SK-N-SH (cell line): ENCODE measurements around the gene LDAF1. TPM values are rescaled to one million over a fixed set of nuclear protein-coding genes. Genes with fewer than 3 reads are reported as not detected.
A peak's percentile ranks its signal among the peaks of the same experiment; 100 is the strongest.

ENCODE experiments used
- CTCF ChIA-PET: fragments of 300-600, 350-600 bp; formaldehyde crosslinking; extraction: SDS; loops from one replicate; lab custom pipeline; 2021; lab: Yijun Ruan, JAX
- POLR2A ChIA-PET: fragments of 350-600 bp; sonication (Branson Sonifier 250); formaldehyde crosslinking; extraction: SDS; loops from one replicate; lab custom pipeline; 2020; ENCODE audit warnings: antibody characterized with exemption, inconsistent platforms; lab: Yijun Ruan, JAX
- DNase-seq: peaks from one replicate; pipeline ENCODE4 v3.0.0; 2012
- H2AFZ ChIP-seq: fragments of 200-600 bp; sonication (generic); 2 replicates; pipeline ENCODE4 v1.8.1; 2016; ENCODE audit warnings: antibody characterized with exemption, mild to moderate bottlenecking, low read depth
- H3F3A ChIP-seq: fragments of 200-600 bp; sonication (generic); replicated peaks from 2 replicates; pipeline ENCODE3; 2016; ENCODE audit warnings: antibody characterized with exemption, mild to moderate bottlenecking; ENCODE audit not compliant: insufficient read depth
- H3K27ac ChIP-seq, 2 experiments: fragments of 200-500 bp in 1 of 2; fragments of 200-600 bp in 1 of 2; sonication (Bioruptor generic) in 1 of 2; sonication (generic), shearing (Covaris generic) in 1 of 2; 2 replicates each; pipeline versions ENCODE4 v1.5.1 to v1.6.1; 2014 to 2016; ENCODE audit warnings: low read depth in 2 of 2, inconsistent platforms in 1 of 2, low read length in 1 of 2, mild to moderate bottlenecking in 1 of 2, mixed read lengths in 1 of 2
- H3K27me3 ChIP-seq: fragments of 200-600 bp; sonication (generic), shearing (Covaris generic); 2 replicates; pipeline ENCODE4 v1.6.1; 2016; ENCODE audit warnings: mixed run types; ENCODE audit not compliant: insufficient read depth
- H3K36me3 ChIP-seq, 2 experiments: fragments of 200-500 bp in 1 of 2; fragments of 200-600 bp in 1 of 2; sonication (Bioruptor generic) in 1 of 2; sonication (generic) in 1 of 2; replicated peaks in 1 of 2; 2 replicates each; pipeline versions ENCODE3 to v1.5.1; 2014 to 2016; ENCODE audit warnings: low read length in 1 of 2, mild to moderate bottlenecking in 1 of 2; ENCODE audit not compliant: insufficient read depth in 2 of 2, control insufficient read depth in 1 of 2
- H3K4me1 ChIP-seq, 2 experiments: fragments of 200-500 bp in 1 of 2; fragments of 200-600 bp in 1 of 2; sonication (Bioruptor generic) in 1 of 2; sonication (generic), shearing (Covaris generic) in 1 of 2; 2 replicates each; pipeline versions ENCODE4 v1.5.1 to v1.6.1; 2014 to 2016; ENCODE audit warnings: low read depth in 1 of 2, low read length in 1 of 2, mixed run types in 1 of 2; ENCODE audit not compliant: insufficient read depth in 2 of 2, control insufficient read depth in 1 of 2
- H3K4me2 ChIP-seq: fragments of 200-600 bp; sonication (generic), shearing (Covaris generic); 2 replicates; pipeline ENCODE4 v1.6.1; 2017; ENCODE audit warnings: mixed run types
- H3K4me3 ChIP-seq, 2 experiments: fragments of 200-500 bp in 1 of 2; fragments of 200-600 bp in 1 of 2; sonication (Bioruptor generic) in 1 of 2; sonication (generic), shearing (Covaris generic) in 1 of 2; 2 replicates each; pipeline versions ENCODE4 v1.5.1 to v1.8.1; 2014 to 2016; ENCODE audit warnings: low read depth in 2 of 2, inconsistent platforms in 1 of 2, low read length in 1 of 2, mild to moderate bottlenecking in 1 of 2, mixed read lengths in 1 of 2, moderate library complexity in 1 of 2
- H3K79me2 ChIP-seq: fragments of 200-600 bp; sonication (generic); 2 replicates; pipeline ENCODE4 v1.8.1; 2017; ENCODE audit warnings: mild to moderate bottlenecking; ENCODE audit not compliant: insufficient read depth
- H3K9ac ChIP-seq: fragments of 200-600 bp; sonication (generic); 2 replicates; pipeline ENCODE4 v1.6.1; 2017; ENCODE audit warnings: mixed run types
- H3K9me2 ChIP-seq: fragments of 200-600 bp; sonication (generic); 2 replicates; pipeline ENCODE4 v1.6.1; 2017; ENCODE audit warnings: mixed run types
- H3K9me3 ChIP-seq: fragments of 200-600 bp; sonication (generic); 2 replicates; pipeline ENCODE4 v1.6.1; 2017; ENCODE audit warnings: mixed run types, mild to moderate bottlenecking, moderate library complexity
- H4K20me1 ChIP-seq: fragments of 200-600 bp; sonication (generic); 2 replicates; pipeline ENCODE4 v1.6.1; 2017; ENCODE audit warnings: mild to moderate bottlenecking, mixed run types; ENCODE audit not compliant: insufficient read depth
- ELF1 ChIP-seq: IDR thresholded peaks from 2 replicates; pipeline ENCODE4 v1.4.0; 2012
- GABPA ChIP-seq: IDR thresholded peaks from 2 replicates; pipeline ENCODE4 v1.4.0; 2012; ENCODE audit warnings: low read depth, mild to moderate bottlenecking
- GATA2 ChIP-seq: sonication (generic); formaldehyde crosslinking; IDR thresholded peaks from 2 replicates; pipeline ENCODE4 v1.5.0; 2020; ENCODE audit warnings: mild to moderate bottlenecking, missing genetic modification reagents
- MXI1 ChIP-seq: IDR thresholded peaks from 2 replicates; pipeline ENCODE4 v1.6.1; 2012; ENCODE audit warnings: mild to moderate bottlenecking, low read depth, low read length, improper control_type of control experiment
- TAF1 ChIP-seq: IDR thresholded peaks from 2 replicates; pipeline ENCODE4 v1.6.1; 2012; ENCODE audit warnings: low read depth, mild to moderate bottlenecking, low read length, moderate library complexity, borderline replicate concordance
- TCF12 ChIP-seq: IDR thresholded peaks from 2 replicates; pipeline ENCODE4 v1.4.0; 2012
- WGBS: methylation state at CpG from one replicate; pipeline ENCODE4 v1.1.6; 2017; ENCODE audit warnings: low lambda C conversion rate; 5-methylcytosine and 5-hydroxymethylcytosine counted together
- polyA plus RNA-seq, 3 experiments: library from polyadenylated mRNA; depleted of rRNA; stranded (reverse); fragments of >200 nt; gene quantifications; 2 replicates each; pipeline ENCODE4 v1.2.3, GENCODE V29; 2012
- TF ChIP-seq, protein P1 (sequence below): IDR thresholded peaks from 2 replicates; pipeline ENCODE4; 2012
- TF ChIP-seq, protein P2 (sequence below): fragments of 150-350 bp; IDR thresholded peaks from 2 replicates; pipeline ENCODE4 v1.6.1; 2017; ENCODE audit warnings: antibody characterized with exemption, low read length, low read depth, borderline replicate concordance
- TF ChIP-seq, protein P3 (sequence below): IDR thresholded peaks from 2 replicates; pipeline ENCODE4 v1.4.0; 2012; ENCODE audit warnings: low read depth, borderline replicate concordance

LDAF1 gene
- polyA plus RNA-seq, 1 of the 3 experiments (the other 2 are of a cell fraction), result 10.0 TPM

DNA sequence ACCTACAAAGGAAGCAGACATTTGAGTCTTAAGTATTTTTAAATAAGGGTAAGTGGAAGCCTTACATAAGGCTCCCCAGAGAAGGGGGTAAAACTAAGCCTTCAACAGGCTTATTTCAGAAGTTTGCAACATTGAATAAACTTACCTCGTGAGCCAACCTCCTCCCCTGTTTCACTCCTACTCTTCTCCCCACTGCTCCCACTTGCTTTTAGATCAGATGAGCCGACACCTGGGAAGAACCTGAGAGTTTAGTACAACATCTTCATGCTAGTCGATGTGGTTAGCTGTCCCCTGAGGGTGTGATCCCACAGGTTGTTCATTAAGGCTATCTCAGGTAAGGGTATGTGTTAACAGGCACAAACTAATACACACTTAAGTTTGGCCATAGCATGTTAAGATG, 39.1 kb downstream of the LDAF1 start:
- Histone ChIP-seq H3K4me3 (no peak overlapping the region), H2AFZ (no peak overlapping the region), H3K9me3 (no peaks in the 10 kb centered on the region), H3F3A (no peaks in the 10 kb centered on the region), H3K9ac (no peak overlapping the region), H3K27me3 (no peaks in the 10 kb centered on the region; the same call in 1 of the 2 replicates), H3K27ac (no peak overlapping the region), H3K79me2 (no peaks in the 10 kb centered on the region), H3K9me2 (no peaks in the 10 kb centered on the region), H3K4me2 (no peak overlapping the region), H4K20me1 (no peaks in the 10 kb centered on the region), H3K4me1 (no peaks in the 10 kb centered on the region; a peak in 1 of 4 replicates), H3K36me3 (no peaks in the 10 kb centered on the region)
- TF ChIP-seq MXI1, result no peak
- TF ChIP-seq TCF12, result no peak
- TF ChIP-seq, protein P1, sequence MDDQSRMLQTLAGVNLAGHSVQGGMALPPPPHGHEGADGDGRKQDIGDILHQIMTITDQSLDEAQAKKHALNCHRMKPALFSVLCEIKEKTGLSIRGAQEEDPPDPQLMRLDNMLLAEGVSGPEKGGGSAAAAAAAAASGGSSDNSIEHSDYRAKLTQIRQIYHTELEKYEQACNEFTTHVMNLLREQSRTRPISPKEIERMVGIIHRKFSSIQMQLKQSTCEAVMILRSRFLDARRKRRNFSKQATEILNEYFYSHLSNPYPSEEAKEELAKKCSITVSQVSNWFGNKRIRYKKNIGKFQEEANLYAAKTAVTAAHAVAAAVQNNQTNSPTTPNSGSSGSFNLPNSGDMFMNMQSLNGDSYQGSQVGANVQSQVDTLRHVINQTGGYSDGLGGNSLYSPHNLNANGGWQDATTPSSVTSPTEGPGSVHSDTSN, result no peak
- WGBS, result 41% methylated on average over 3 of the region's 3 CpGs
- DNase-seq, result no peak
- ChIA-PET POLR2A (no interaction called here), CTCF (interaction anchor here (0.7 to 1.1 kb wide), 2 partner anchors 9 to 437 kb away, joined by 3 to 4 read pairs; no protein-coding TSS in a partner anchor)

DNA sequence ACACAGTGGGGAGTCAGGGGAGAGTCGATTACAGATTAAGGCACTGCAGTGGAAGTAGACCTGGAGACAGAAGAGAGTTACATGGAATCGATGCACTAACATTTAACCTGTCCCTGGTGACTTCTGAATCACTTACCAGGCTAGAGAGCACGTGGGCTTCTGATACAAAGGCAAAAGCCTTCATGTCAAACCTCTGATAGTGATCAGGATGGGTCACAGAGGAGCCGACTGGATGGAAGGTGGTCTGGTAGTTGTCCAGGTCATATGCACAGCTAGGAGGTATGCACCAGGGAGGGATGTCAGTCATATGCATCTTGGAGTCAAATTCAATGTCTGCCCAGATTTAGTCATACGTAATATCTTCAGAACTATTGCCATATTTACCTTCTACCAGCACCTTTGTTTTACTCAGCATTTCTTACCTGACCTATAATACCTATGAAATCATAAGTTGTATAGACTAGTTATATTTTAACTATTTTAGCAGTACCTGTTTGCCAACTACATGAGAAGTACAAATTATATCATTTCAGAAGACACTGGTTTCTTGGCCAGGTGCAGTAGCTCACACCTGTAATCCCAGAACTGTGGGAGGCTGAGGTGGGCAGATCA, 41.2 kb downstream of the LDAF1 start:
- WGBS, result 28% methylated on average over 4 of the region's 5 CpGs
- Histone ChIP-seq H3K9ac (no peak overlapping the region), H3K9me3 (no peaks in the 10 kb centered on the region), H3K4me2 (no peak overlapping the region), H4K20me1 (no peaks in the 10 kb centered on the region), H3K9me2 (no peaks in the 10 kb centered on the region; the same call in 1 of the 2 replicates), H3K36me3 (no peaks in the 10 kb centered on the region), H3F3A (no peaks in the 10 kb centered on the region), H3K4me1 (peaks cover 0 to 5% of the 10 kb centered on the region in 2 experiments; a peak in 2 of 4 replicates), H3K27me3 (peaks cover 7% of the 10 kb centered on the region; the same call in 1 of the 2 replicates), H3K27ac (no peak overlapping the region), H3K79me2 (no peaks in the 10 kb centered on the region), H2AFZ (no peak overlapping the region), H3K4me3 (no peak overlapping the region)
- ChIA-PET CTCF (interaction anchor here (6.8 kb wide), 1 partner anchor 10 kb away, joined by 39 read pairs; no protein-coding TSS in a partner anchor), POLR2A (no interaction called here)
- no peak for DNase-seq
- TF ChIP-seq GATA2 (CRISPR knock-in tag), result 0 out of 2 replicates have a peak, but pooled peaks have one; percentile 29
- TF ChIP-seq, protein P2, sequence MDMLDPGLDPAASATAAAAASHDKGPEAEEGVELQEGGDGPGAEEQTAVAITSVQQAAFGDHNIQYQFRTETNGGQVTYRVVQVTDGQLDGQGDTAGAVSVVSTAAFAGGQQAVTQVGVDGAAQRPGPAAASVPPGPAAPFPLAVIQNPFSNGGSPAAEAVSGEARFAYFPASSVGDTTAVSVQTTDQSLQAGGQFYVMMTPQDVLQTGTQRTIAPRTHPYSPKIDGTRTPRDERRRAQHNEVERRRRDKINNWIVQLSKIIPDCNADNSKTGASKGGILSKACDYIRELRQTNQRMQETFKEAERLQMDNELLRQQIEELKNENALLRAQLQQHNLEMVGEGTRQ, result no peak

DNA sequence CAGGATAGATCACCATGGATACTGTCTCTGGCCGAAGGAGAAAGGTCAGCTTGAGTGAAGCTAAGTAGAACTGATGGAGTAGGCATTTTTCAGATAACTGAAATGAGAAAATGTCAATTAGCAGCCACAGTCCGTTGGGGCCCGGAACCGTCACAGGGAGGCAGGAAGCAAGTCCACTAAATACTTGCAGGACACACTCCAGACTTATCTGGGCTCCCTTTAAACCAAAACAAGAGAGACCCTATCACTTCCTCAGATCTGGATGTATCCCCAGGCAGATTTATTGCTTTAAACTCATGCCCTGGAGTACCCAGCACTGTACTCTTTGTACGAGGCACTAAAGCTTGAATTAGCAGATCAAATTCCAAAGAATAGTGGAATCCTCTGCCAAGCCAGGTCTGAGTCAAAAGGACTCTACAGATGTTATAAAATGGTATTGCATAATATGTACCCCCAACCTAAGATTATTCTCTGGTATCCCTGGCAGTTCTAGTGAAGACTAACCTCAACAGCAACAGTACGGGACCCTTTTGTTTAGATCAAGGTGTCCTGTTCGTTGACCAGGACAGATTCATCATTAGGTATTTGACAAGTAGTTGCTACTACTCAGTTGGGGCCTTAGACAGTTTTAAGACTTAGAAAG, 44.8 kb downstream of the LDAF1 start:
- ChIA-PET CTCF (interaction anchor here (1.3 to 6.8 kb wide), 3 partner anchors 14 to 98 kb away, joined by 3 to 39 read pairs (median 9); no protein-coding TSS in a partner anchor), POLR2A (no interaction called here)
- no peak overlapping the region for H3K9ac ChIP-seq
- peaks cover 0 to 5% of the 10 kb centered on the region in 2 experiments; a peak in 2 of 4 replicates for H3K4me1 ChIP-seq
- H3K27ac ChIP-seq, result peak overlapping the region in 1 of 2 experiments; percentile 12; a peak in 1 of 4 replicates
- no peaks in the 10 kb centered on the region for H4K20me1 ChIP-seq
- no peak overlapping the region for H3K4me3 ChIP-seq
- peaks cover 7% of the 10 kb centered on the region; the same call in 1 of the 2 replicates for H3K27me3 ChIP-seq
- DNase-seq, result peak; percentile 24
- H3K4me2 ChIP-seq, result no peak overlapping the region
- no peaks in the 10 kb centered on the region for H3K9me3 ChIP-seq
- H3K79me2 ChIP-seq, result no peaks in the 10 kb centered on the region
- WGBS, result 39% methylated on average over 7 of the region's 7 CpGs
- H2AFZ ChIP-seq, result no peak overlapping the region
- H3K9me2 ChIP-seq, result no peaks in the 10 kb centered on the region; the same call in 1 of the 2 replicates
- H3K36me3 ChIP-seq, result no peaks in the 10 kb centered on the region
- TF ChIP-seq TAF1 (no peak), GATA2 (CRISPR knock-in tag) (peak; percentile 41; the same call in 1 of the 2 replicates), TCF12 (peak; percentile 19; the same call in 1 of the 2 replicates), ELF1 (no peak), GABPA (no peak)
- TF ChIP-seq, protein P3, sequence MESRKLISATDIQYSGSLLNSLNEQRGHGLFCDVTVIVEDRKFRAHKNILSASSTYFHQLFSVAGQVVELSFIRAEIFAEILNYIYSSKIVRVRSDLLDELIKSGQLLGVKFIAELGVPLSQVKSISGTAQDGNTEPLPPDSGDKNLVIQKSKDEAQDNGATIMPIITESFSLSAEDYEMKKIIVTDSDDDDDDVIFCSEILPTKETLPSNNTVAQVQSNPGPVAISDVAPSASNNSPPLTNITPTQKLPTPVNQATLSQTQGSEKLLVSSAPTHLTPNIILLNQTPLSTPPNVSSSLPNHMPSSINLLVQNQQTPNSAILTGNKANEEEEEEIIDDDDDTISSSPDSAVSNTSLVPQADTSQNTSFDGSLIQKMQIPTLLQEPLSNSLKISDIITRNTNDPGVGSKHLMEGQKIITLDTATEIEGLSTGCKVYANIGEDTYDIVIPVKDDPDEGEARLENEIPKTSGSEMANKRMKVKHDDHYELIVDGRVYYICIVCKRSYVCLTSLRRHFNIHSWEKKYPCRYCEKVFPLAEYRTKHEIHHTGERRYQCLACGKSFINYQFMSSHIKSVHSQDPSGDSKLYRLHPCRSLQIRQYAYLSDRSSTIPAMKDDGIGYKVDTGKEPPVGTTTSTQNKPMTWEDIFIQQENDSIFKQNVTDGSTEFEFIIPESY, result no peak
- no peaks in the 10 kb centered on the region for H3F3A ChIP-seq
